Adrenal gland (tissue), 12 donors: ENCODE results near the gene CA5A. TPM values are rescaled to one million over a fixed set of nuclear protein-coding genes. Genes with fewer than 3 reads are reported as not detected.

ENCODE experiments used
- DNase-seq, 7 donors: peaks; one replicate each; pipeline ENCODE4 v3.0.0-alpha.2; 2019 to 2020
- H3K27ac ChIP-seq, 5 donors: fragments of 200-600 bp; sonication (generic) in 4 of 5; 1 replicate in 3 of 5; 2 replicates in 2 of 5; pipeline versions ENCODE4 v1.5.1 to v1.8.0; 2016 to 2020; ENCODE audit warnings: mild to moderate bottlenecking in 1 of 5
- H3K27me3 ChIP-seq: fragments of 200-600 bp; 2 replicates; pipeline ENCODE4 v1.8.0; 2021
- H3K36me3 ChIP-seq, 2 donors: fragments of 200-600 bp; replicated peaks in 1 of 2; 1 replicate in 1 of 2; 2 replicates in 1 of 2; pipeline versions ENCODE4 v1.5.1 to v1.8.0; 2018 to 2022
- H3K4me1 ChIP-seq, 2 donors: fragments of 200-600 bp; replicated peaks in 1 of 2; 1 replicate in 1 of 2; 2 replicates in 1 of 2; pipeline versions ENCODE4 v1.5.1 to v1.8.0; 2018 to 2021
- H3K4me3 ChIP-seq, 4 donors: fragments of 200-600 bp; sonication (generic) in 3 of 4; one replicate each; pipeline ENCODE4 v1.5.1; 2016 to 2018
- H3K9me3 ChIP-seq, 3 donors: fragments of 200-600 bp; sonication (generic) in 1 of 3; replicated peaks in 1 of 3; 1 replicate in 2 of 3; 2 replicates in 1 of 3; pipeline versions ENCODE4 v1.5.1 to v1.8.0; 2016 to 2021
- CTCF ChIP-seq, 6 experiments: fragments of 450-650 bp in 4 of 6; fragments of 200-600 bp in 2 of 6; sonication (generic) in 1 of 6; IDR thresholded peaks; 1 replicate in 5 of 6; 2 replicates in 1 of 6; pipeline versions ENCODE4 v1.5.1 to v1.8.0; 2016 to 2021; ENCODE audit warnings: antibody characterized with exemption in 6 of 6, mild to moderate bottlenecking in 2 of 6, moderate library complexity in 1 of 6
- POLR2A ChIP-seq, 2 donors: fragments of 450-650 bp; IDR thresholded peaks; one replicate each; pipeline ENCODE4 v1.6.1; 2017; ENCODE audit warnings: antibody characterized with exemption in 2 of 2, mild to moderate bottlenecking in 2 of 2, moderate library complexity in 1 of 2
- WGBS, 4 donors: extraction: QIAGEN DNeasy Blood & Tissue Kit in 2 of 4; methylation state at CpG; one replicate each; pipeline versions ENCODE4 v1.1.5 to v1.1.7; 2013 to 2017; 5-methylcytosine and 5-hydroxymethylcytosine counted together
- intact Hi-C, 2 donors: fragments of 100-400 bp; cut with DNase I; formaldehyde crosslinking; loops; one replicate each; pipeline versions ENCODE4 v1.14.1 to v1.15.0; 2022 to 2023
- polyA plus RNA-seq, 3 donors: library from polyadenylated mRNA; stranded (reverse); fragments of 200-250 nt in 2 of 3; fragments of 350-450 nt in 1 of 3; fragmentation: Illumina TruSeq in 1 of 3; extraction: RNeasy Lipid Tissue Mini Kit (QIAGEN cat#74804) in 1 of 3; gene quantifications; one replicate each; pipeline ENCODE4 v1.2.3, GENCODE V29; 2013 to 2014
- total RNA-seq, 9 donors: library from RNA; depleted of rRNA in 4 of 9; stranded (reverse); fragments of >200 nt in 4 of 9; fragments of 120-200 nt in 1 of 9; fragmentation: NEBNext Ultra II Directional in 1 of 9; extraction: Animal tissue kit (Norgen Biotek cat#: 25700) in 1 of 9; gene quantifications; one replicate each; pipeline versions ENCODE4 v1.1.0 to v1.2.4, GENCODE V29; 2013 to 2023
- donor health status: healthy with polysubstance abuse.
- donor health status: Bipolar disorder and iron deficiency.
- donor health status: DM: yes; HTN: yes; CAD: no.
- donor health status: DM: no; HTN: no; CAD: no.
- donor health status: DM: no; HTN: no; CAD: no.
- donor health status: DM: yes; HTN: yes; CAD: no.

The CA5A gene
- total and polyA plus RNA-seq, 12 donors, result 0.17 to 0.56 TPM; not detected in 10

GRCh38 chr16:87843678-87844105, 92.6 kb downstream of the CA5A start:
- Histone ChIP-seq H3K27ac (no peak overlapping the region), H3K4me1 (peaks cover 0 to 6% of the 10 kb centered on the region in 2 donors), H3K9me3 (no peaks in the 10 kb centered on the region), H3K36me3 (no peaks in the 10 kb centered on the region), H3K27me3 (no peaks in the 10 kb centered on the region), H3K4me3 (no peak overlapping the region)
- intact Hi-C loops, result no loop called here
- DNase-seq, result no peak
- TF ChIP-seq POLR2A (IDR thresholded peaks at IDR 0.05) (no peak), CTCF (IDR thresholded peaks at IDR 0.05) (no peak)
- 92 to 100% (median 95%) methylated on average over 2 to 17 of the region's 17 CpGs for WGBS, 4 donors

- intact Hi-C loops, result no loop called here
- no peak for TF ChIP-seq CTCF (IDR thresholded peaks at IDR 0.05)
- no peak for TF ChIP-seq POLR2A (IDR thresholded peaks at IDR 0.05)
- H3K4me1 ChIP-seq, result peaks cover 0 to 6% of the 10 kb centered on the region in 2 donors
- no peak overlapping the region for H3K27ac ChIP-seq
- 79 to 88% (median 80%) methylated on average over 6 to 17 of the region's 17 CpGs for WGBS, 4 donors
- no peaks in the 10 kb centered on the region for H3K36me3 ChIP-seq
- no peak for DNase-seq
- H3K27me3 ChIP-seq, result no peaks in the 10 kb centered on the region
- no peak overlapping the region for H3K4me3 ChIP-seq
- H3K9me3 ChIP-seq, result no peaks in the 10 kb centered on the region
Measured at GRCh38 chr16:87842209-87842869, 94.0 kb downstream of the CA5A start.

- Histone ChIP-seq H3K27me3 (no peaks in the 10 kb centered on the region), H3K36me3 (no peaks in the 10 kb centered on the region), H3K4me3 (no peak overlapping the region), H3K9me3 (no peaks in the 10 kb centered on the region), H3K4me1 (peaks cover 0 to 6% of the 10 kb centered on the region in 2 donors), H3K27ac (no peak overlapping the region)
- no peak for DNase-seq
- intact Hi-C loops, result no loop called here
- TF ChIP-seq POLR2A (IDR thresholded peaks at IDR 0.05) (no peak), CTCF (IDR thresholded peaks at IDR 0.05) (no peak)
- WGBS, 4 donors, result 93 to 95% (median 95%) methylated on average over 11 to 22 of the region's 22 CpGs
Measured at GRCh38 chr16:87841340-87842208, 94.8 kb downstream of the CA5A start.

GRCh38 chr16:87840271-87840978, 95.9 kb downstream of the CA5A start:
- Histone ChIP-seq H3K4me1 (peaks cover 0 to 6% of the 10 kb centered on the region in 2 donors), H3K4me3 (no peak overlapping the region), H3K36me3 (no peaks in the 10 kb centered on the region), H3K27me3 (no peaks in the 10 kb centered on the region), H3K9me3 (no peaks in the 10 kb centered on the region), H3K27ac (no peak overlapping the region)
- TF ChIP-seq POLR2A (IDR thresholded peaks at IDR 0.05) (no peak), CTCF (IDR thresholded peaks at IDR 0.05) (no peak)
- WGBS, 4 donors, result 73 to 86% (median 85%) methylated on average over 10 to 29 of the region's 29 CpGs
- DNase-seq, result no peak
- intact Hi-C loops, result no loop called here
